GM23338 (cell line): Measurements from ENCODE around the gene KDM4C. TPM values are rescaled to one million over a fixed set of nuclear protein-coding genes. Genes with fewer than 3 reads are reported as not detected.

Source experiments
- ATAC-seq: fragments of 200-7000 bp; cut with Tn5 transposase; 3 replicates; pipeline ENCODE4 v1.9.1; 2020
- DNase-seq: peaks from one replicate; pipeline ENCODE4 v3.0.0-alpha.2; 2015; ENCODE audit warnings: low spot score
- H2AFZ ChIP-seq: fragments of 200-600 bp; sonication (generic); 2 replicates; pipeline ENCODE4 v1.8.0; 2016; ENCODE audit warnings: antibody characterized with exemption, mild to moderate bottlenecking, moderate library complexity
- H3F3A ChIP-seq: fragments of 200-600 bp; sonication (generic); replicated peaks from 2 replicates; pipeline ENCODE4 v1.8.0; 2017; ENCODE audit warnings: antibody characterized with exemption, mixed run types, low read depth
- H3K27ac ChIP-seq: fragments of 200-600 bp; sonication (generic); 2 replicates; pipeline ENCODE4 v1.6.1; 2016; ENCODE audit warnings: low read depth
- H3K27me3 ChIP-seq: fragments of 200-600 bp; sonication (generic); 2 replicates; pipeline ENCODE4 v1.8.0; 2016; ENCODE audit warnings: mild to moderate bottlenecking, mixed run types, moderate library complexity; ENCODE audit not compliant: insufficient read depth
- H3K36me3 ChIP-seq: fragments of 200-600 bp; sonication (generic); 2 replicates; pipeline ENCODE4 v1.8.0; 2016; ENCODE audit warnings: mild to moderate bottlenecking; ENCODE audit not compliant: insufficient read depth
- H3K4me1 ChIP-seq: fragments of 200-600 bp; sonication (generic); 2 replicates; pipeline ENCODE4 v1.8.0; 2016; ENCODE audit warnings: mild to moderate bottlenecking, moderate library complexity; ENCODE audit not compliant: insufficient read depth
- H3K4me2 ChIP-seq: fragments of 200-600 bp; sonication (generic); 2 replicates; pipeline ENCODE4 v1.7.1; 2017; ENCODE audit warnings: mixed run types
- H3K4me3 ChIP-seq: fragments of 200-600 bp; sonication (generic); 2 replicates; pipeline ENCODE4 v1.6.1; 2016; ENCODE audit warnings: mixed run types
- H3K79me2 ChIP-seq: fragments of 200-600 bp; sonication (generic); replicated peaks from 2 replicates; pipeline ENCODE4 v1.8.0; 2017; ENCODE audit warnings: mild to moderate bottlenecking; ENCODE audit not compliant: insufficient read depth
- H3K9me2 ChIP-seq: fragments of 200-600 bp; sonication (generic); 2 replicates; pipeline ENCODE4 v1.8.0; 2017; ENCODE audit not compliant: insufficient read depth
- H4K20me1 ChIP-seq: fragments of 200-600 bp; sonication (generic); replicated peaks from 2 replicates; pipeline ENCODE4 v1.8.0; 2017; ENCODE audit warnings: mild to moderate bottlenecking; ENCODE audit not compliant: insufficient read depth
- H3K27ac Mint-ChIP-seq: 2 replicates; pipeline ENCODE4 v1.8.0; 2020; ENCODE audit warnings: inconsistent platforms, mild to moderate bottlenecking, moderate library complexity, mixed read lengths
- H3K27me3 Mint-ChIP-seq: 3 replicates; pipeline ENCODE4 v1.8.0; 2022; ENCODE audit warnings: low read depth, mild to moderate bottlenecking, moderate library complexity, mixed read lengths, inconsistent platforms; ENCODE audit not compliant: insufficient read depth, poor library complexity
- H3K36me3 Mint-ChIP-seq: 3 replicates; pipeline ENCODE4 v1.8.0; 2021; ENCODE audit warnings: low read depth, mild to moderate bottlenecking, inconsistent platforms, moderate library complexity, mixed read lengths
- H3K4me1 Mint-ChIP-seq: 3 replicates; pipeline ENCODE4 v1.8.0; 2020; ENCODE audit warnings: mild to moderate bottlenecking, inconsistent platforms, mixed read lengths
- H3K4me3 Mint-ChIP-seq: 3 replicates; pipeline ENCODE4 v1.8.0; 2021; ENCODE audit warnings: moderate library complexity, mild to moderate bottlenecking, inconsistent platforms, mixed read lengths
- H3K9me3 Mint-ChIP-seq: 3 replicates; pipeline ENCODE4 v1.8.0; 2020; ENCODE audit warnings: moderate library complexity, mild to moderate bottlenecking, inconsistent platforms, mixed read lengths
- CREB1 ChIP-seq: fragments of 250-450 bp; sonication (Bioruptor Pico); IDR thresholded peaks from 2 replicates; pipeline ENCODE4 v1.5.0; 2020; ENCODE audit warnings: low read depth, mild to moderate bottlenecking, moderate library complexity
- EZH2 ChIP-seq: fragments of 200-600 bp; sonication (generic); IDR thresholded peaks from one replicate; pipeline ENCODE4 v1.8.0; 2017; ENCODE audit warnings: antibody characterized with exemption, mild to moderate bottlenecking, low read depth; ENCODE audit not compliant: unreplicated experiment
- JUNB ChIP-seq: IDR thresholded peaks from one replicate; pipeline ENCODE4 v1.6.1; 2016; ENCODE audit warnings: antibody characterized with exemption; ENCODE audit not compliant: unreplicated experiment
- NANOG ChIP-seq: IDR thresholded peaks from 2 replicates; pipeline ENCODE4 v1.6.1; 2016; ENCODE audit warnings: antibody characterized with exemption, borderline replicate concordance
- POLR2AphosphoS5 ChIP-seq: IDR thresholded peaks from 2 replicates; pipeline ENCODE4 v1.6.1; 2016; ENCODE audit warnings: antibody characterized with exemption, low read depth
- STAT1 ChIP-seq: IDR thresholded peaks from one replicate; pipeline ENCODE4 v1.6.1; 2016; ENCODE audit warnings: antibody characterized with exemption; ENCODE audit not compliant: unreplicated experiment
- ZNF114 ChIP-seq: fragments of 250-450 bp; sonication (Bioruptor Pico); IDR thresholded peaks from 2 replicates; pipeline ENCODE4 v1.5.0; 2020; ENCODE audit warnings: mild to moderate bottlenecking, moderate library complexity
- ZNF331 ChIP-seq: fragments of 250-450 bp; sonication (Bioruptor Pico); IDR thresholded peaks from 2 replicates; pipeline ENCODE4 v1.5.0; 2020; ENCODE audit warnings: low read depth, mild to moderate bottlenecking, moderate library complexity
- polyA plus RNA-seq: library from polyadenylated mRNA; unstranded; fragments of >200 nt; fragmentation: Nextera tagmentation; extraction: Ambion mirVana; gene quantifications from 2 replicates; pipeline ENCODE4 v1.2.1, GENCODE V29; 2016
- total RNA-seq: library from RNA; depleted of rRNA; stranded (reverse); fragments of >200 nt; shearing (Covaris generic); gene quantifications from 2 replicates; pipeline ENCODE4 v1.2.3, GENCODE V29; 2014
- TF ChIP-seq, protein P1 (sequence below): fragments of 250-450 bp; sonication (Bioruptor Pico); IDR thresholded peaks from 2 replicates; pipeline ENCODE4 v1.5.0; 2020; ENCODE audit warnings: mild to moderate bottlenecking, moderate library complexity
- TF ChIP-seq, protein P2 (sequence below): IDR thresholded peaks from 2 replicates; pipeline ENCODE4 v1.6.1; 2016; ENCODE audit warnings: antibody characterized with exemption
- TF ChIP-seq, protein P3 (sequence below): IDR thresholded peaks from one replicate; pipeline ENCODE4 v1.6.1; 2018; ENCODE audit warnings: antibody characterized with exemption; ENCODE audit not compliant: unreplicated experiment

Gene KDM4C
- total and polyA plus RNA-seq, 2 experiments from 2014 or later, result 12.0 to 43.8 TPM

DNA sequence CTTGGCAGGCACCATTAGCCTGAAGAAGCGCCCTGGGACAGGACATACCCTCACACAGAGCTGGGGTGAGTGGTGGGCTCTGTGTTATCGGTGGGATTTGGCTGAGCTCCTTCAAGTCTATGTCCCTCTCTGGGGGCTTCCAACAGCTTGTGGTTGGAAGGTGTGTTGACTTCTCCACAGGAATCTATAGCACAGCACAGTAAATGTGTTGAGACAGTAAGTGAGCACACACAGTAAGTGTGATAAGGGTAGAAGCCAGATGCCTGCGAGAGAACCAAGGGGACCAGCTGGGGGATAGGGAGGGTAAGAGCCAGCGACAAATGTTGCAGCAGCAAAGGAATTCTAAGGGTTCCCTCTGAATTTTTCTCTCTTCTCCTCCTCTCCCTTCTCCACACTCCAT lies 448.0 kb downstream of the KDM4C start:
- H3K9me2 ChIP-seq, result 0 out of 2 replicates have a peak, but pooled peaks cover 3% of the 10 kb centered on the region
- no peak for DNase-seq
- no peaks in the 10 kb centered on the region for H3K27me3 Mint-ChIP-seq

More for the DNA sequence above, 448.0 kb downstream of the KDM4C start:
- TF ChIP-seq CREB1, result no peak
- TF ChIP-seq, protein P1, sequence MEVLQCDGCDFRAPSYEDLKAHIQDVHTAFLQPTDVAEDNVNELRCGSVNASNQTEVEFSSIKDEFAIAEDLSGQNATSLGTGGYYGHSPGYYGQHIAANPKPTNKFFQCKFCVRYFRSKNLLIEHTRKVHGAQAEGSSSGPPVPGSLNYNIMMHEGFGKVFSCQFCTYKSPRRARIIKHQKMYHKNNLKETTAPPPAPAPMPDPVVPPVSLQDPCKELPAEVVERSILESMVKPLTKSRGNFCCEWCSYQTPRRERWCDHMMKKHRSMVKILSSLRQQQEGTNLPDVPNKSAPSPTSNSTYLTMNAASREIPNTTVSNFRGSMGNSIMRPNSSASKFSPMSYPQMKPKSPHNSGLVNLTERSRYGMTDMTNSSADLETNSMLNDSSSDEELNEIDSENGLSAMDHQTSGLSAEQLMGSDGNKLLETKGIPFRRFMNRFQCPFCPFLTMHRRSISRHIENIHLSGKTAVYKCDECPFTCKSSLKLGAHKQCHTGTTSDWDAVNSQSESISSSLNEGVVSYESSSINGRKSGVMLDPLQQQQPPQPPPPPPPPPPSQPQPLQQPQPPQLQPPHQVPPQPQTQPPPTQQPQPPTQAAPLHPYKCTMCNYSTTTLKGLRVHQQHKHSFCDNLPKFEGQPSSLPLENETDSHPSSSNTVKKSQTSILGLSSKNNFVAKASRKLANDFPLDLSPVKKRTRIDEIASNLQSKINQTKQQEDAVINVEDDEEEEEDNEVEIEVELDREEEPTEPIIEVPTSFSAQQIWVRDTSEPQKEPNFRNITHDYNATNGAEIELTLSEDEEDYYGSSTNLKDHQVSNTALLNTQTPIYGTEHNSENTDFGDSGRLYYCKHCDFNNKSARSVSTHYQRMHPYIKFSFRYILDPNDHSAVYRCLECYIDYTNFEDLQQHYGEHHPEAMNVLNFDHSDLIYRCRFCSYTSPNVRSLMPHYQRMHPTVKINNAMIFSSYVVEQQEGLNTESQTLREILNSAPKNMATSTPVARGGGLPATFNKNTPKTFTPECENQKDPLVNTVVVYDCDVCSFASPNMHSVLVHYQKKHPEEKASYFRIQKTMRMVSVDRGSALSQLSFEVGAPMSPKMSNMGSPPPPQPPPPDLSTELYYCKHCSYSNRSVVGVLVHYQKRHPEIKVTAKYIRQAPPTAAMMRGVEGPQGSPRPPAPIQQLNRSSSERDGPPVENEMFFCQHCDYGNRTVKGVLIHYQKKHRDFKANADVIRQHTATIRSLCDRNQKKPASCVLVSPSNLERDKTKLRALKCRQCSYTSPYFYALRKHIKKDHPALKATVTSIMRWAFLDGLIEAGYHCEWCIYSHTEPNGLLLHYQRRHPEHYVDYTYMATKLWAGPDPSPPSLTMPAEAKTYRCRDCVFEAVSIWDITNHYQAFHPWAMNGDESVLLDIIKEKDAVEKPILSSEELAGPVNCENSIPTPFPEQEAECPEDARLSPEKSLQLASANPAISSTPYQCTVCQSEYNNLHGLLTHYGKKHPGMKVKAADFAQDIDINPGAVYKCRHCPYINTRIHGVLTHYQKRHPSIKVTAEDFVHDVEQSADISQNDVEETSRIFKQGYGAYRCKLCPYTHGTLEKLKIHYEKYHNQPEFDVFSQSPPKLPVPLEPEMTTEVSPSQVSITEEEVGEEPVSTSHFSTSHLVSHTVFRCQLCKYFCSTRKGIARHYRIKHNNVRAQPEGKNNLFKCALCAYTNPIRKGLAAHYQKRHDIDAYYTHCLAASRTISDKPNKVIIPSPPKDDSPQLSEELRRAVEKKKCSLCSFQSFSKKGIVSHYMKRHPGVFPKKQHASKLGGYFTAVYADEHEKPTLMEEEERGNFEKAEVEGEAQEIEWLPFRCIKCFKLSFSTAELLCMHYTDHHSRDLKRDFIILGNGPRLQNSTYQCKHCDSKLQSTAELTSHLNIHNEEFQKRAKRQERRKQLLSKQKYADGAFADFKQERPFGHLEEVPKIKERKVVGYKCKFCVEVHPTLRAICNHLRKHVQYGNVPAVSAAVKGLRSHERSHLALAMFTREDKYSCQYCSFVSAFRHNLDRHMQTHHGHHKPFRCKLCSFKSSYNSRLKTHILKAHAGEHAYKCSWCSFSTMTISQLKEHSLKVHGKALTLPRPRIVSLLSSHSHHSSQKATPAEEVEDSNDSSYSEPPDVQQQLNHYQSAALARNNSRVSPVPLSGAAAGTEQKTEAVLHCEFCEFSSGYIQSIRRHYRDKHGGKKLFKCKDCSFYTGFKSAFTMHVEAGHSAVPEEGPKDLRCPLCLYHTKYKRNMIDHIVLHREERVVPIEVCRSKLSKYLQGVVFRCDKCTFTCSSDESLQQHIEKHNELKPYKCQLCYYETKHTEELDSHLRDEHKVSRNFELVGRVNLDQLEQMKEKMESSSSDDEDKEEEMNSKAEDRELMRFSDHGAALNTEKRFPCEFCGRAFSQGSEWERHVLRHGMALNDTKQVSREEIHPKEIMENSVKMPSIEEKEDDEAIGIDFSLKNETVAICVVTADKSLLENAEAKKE (CRISPR knock-in tag), result no peak
- no peak for TF ChIP-seq JUNB
- TF ChIP-seq, protein P2, sequence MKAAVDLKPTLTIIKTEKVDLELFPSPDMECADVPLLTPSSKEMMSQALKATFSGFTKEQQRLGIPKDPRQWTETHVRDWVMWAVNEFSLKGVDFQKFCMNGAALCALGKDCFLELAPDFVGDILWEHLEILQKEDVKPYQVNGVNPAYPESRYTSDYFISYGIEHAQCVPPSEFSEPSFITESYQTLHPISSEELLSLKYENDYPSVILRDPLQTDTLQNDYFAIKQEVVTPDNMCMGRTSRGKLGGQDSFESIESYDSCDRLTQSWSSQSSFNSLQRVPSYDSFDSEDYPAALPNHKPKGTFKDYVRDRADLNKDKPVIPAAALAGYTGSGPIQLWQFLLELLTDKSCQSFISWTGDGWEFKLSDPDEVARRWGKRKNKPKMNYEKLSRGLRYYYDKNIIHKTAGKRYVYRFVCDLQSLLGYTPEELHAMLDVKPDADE, result no peak
- TF ChIP-seq ZNF331 (CRISPR knock-in tag), result no peak
- no peak for TF ChIP-seq STAT1
- TF ChIP-seq NANOG, result no peak
- no peak for TF ChIP-seq EZH2
- no peak for TF ChIP-seq ZNF114 (CRISPR knock-in tag)
- TF ChIP-seq, protein P3, sequence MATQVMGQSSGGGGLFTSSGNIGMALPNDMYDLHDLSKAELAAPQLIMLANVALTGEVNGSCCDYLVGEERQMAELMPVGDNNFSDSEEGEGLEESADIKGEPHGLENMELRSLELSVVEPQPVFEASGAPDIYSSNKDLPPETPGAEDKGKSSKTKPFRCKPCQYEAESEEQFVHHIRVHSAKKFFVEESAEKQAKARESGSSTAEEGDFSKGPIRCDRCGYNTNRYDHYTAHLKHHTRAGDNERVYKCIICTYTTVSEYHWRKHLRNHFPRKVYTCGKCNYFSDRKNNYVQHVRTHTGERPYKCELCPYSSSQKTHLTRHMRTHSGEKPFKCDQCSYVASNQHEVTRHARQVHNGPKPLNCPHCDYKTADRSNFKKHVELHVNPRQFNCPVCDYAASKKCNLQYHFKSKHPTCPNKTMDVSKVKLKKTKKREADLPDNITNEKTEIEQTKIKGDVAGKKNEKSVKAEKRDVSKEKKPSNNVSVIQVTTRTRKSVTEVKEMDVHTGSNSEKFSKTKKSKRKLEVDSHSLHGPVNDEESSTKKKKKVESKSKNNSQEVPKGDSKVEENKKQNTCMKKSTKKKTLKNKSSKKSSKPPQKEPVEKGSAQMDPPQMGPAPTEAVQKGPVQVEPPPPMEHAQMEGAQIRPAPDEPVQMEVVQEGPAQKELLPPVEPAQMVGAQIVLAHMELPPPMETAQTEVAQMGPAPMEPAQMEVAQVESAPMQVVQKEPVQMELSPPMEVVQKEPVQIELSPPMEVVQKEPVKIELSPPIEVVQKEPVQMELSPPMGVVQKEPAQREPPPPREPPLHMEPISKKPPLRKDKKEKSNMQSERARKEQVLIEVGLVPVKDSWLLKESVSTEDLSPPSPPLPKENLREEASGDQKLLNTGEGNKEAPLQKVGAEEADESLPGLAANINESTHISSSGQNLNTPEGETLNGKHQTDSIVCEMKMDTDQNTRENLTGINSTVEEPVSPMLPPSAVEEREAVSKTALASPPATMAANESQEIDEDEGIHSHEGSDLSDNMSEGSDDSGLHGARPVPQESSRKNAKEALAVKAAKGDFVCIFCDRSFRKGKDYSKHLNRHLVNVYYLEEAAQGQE, result no peak
- no peak for TF ChIP-seq POLR2AphosphoS5
- no peaks in the 10 kb centered on the region for H3K36me3 ChIP-seq
- H3K4me3 Mint-ChIP-seq, result no peak overlapping the region
- no peaks in the 10 kb centered on the region for H4K20me1 ChIP-seq
- no peak overlapping the region for H3K27ac ChIP-seq
- ATAC-seq, result no peak
- no peaks in the 10 kb centered on the region for H3K9me3 Mint-ChIP-seq
- no peak overlapping the region for H2AFZ ChIP-seq
- no peaks in the 10 kb centered on the region for H3K27me3 ChIP-seq
- no peaks in the 10 kb centered on the region for H3K79me2 ChIP-seq
- no peak overlapping the region for H3K4me3 ChIP-seq
- no peaks in the 10 kb centered on the region for H3F3A ChIP-seq
- no peak overlapping the region for H3K4me2 ChIP-seq
- peaks cover 23% of the 10 kb centered on the region for H3K4me1 Mint-ChIP-seq
- no peak overlapping the region for H3K27ac Mint-ChIP-seq
- H3K4me1 ChIP-seq, result peaks cover 18% of the 10 kb centered on the region
- no peaks in the 10 kb centered on the region for H3K36me3 Mint-ChIP-seq
